SU-DHL-6 (cell line): ENCODE data around the gene IL20RA.

Source experiments
- EZH2phosphoT487 ChIP-seq: fragments of 200-600 bp; sonication (generic), shearing (Covaris generic); conservative IDR thresholded peaks from 2 replicates; pipeline ENCODE4 v1.6.1; 2018; ENCODE audit warnings: mild to moderate bottlenecking, antibody characterized with exemption, low read length, moderate library complexity, mixed read lengths
- TF ChIP-seq, protein P1 (sequence below): fragments of 200-600 bp; sonication (generic); IDR thresholded peaks from one replicate; pipeline ENCODE4 v1.5.1; 2017; ENCODE audit warnings: antibody characterized with exemption, mild to moderate bottlenecking, low read length, moderate library complexity; ENCODE audit not compliant: insufficient read depth, poor library complexity, severe bottlenecking

DNA sequence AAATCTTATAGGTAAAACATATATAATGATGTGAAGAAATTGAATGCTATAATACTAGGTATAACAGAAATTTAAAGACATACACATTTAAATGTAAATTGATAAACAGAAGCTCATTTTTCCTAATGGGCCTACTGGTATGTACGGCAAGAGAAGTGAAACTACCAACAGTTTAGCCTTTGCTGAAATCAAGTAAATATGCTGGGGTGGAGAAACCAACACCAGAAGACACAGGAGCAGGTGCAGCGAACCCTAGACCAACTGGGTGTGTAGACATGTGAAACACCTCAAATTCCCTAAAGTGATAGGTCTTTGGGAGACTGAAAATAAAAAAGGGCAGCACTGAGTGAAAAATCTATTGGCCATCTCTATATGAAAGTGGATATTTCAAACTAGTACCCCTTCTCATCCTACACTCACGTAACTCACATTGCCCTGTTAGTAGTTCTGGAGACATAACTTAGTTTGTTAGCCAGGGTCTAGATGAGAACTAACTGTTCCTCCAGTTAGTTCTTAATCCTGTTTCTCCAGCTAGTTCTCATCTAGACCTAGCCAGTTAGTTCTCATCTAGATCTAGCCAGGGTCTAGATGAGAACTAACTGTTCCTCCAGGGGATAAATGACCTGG, 69.6 kb downstream of the IL20RA start:
- TF ChIP-seq, protein P1, sequence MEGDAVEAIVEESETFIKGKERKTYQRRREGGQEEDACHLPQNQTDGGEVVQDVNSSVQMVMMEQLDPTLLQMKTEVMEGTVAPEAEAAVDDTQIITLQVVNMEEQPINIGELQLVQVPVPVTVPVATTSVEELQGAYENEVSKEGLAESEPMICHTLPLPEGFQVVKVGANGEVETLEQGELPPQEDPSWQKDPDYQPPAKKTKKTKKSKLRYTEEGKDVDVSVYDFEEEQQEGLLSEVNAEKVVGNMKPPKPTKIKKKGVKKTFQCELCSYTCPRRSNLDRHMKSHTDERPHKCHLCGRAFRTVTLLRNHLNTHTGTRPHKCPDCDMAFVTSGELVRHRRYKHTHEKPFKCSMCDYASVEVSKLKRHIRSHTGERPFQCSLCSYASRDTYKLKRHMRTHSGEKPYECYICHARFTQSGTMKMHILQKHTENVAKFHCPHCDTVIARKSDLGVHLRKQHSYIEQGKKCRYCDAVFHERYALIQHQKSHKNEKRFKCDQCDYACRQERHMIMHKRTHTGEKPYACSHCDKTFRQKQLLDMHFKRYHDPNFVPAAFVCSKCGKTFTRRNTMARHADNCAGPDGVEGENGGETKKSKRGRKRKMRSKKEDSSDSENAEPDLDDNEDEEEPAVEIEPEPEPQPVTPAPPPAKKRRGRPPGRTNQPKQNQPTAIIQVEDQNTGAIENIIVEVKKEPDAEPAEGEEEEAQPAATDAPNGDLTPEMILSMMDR, result no peak
- no peak for TF ChIP-seq EZH2phosphoT487
